Measurements from ENCODE around the gene DGKE.

DGKE gene

GRCh38 chr17:56833809-56834379 is at the start of gene DGKE, which contains the start of gene C17orf67:
Gene DGKE (plus strand): TSS chr17:56834151. CDS start chr17:56834796, 645 bp downstream.
Gene C17orf67 (minus strand): TSS chr17:56833920. CDS start chr17:56815810, 18,110 bp downstream.
- DNase-seq, result peak; percentile 99

DNA sequence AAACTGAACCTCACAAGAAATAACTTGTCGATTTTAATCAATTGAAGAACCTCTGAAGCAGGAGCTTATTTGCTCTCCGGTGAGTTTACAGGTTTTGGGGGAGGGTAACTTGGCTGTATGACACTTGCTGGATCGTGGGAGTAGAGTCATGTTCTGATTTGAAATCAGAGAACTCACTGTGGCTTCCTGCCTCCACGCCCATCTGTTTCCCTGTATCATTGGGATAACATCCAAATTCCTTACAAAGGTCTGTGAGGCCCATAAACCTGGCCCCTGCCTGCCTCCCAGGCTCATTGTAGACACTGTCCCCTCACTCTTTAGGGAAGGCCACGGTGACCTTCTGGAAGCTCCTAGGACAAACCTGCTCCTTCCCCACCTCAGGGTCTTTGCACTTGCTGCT is 48.5 kb upstream of the DGKE start:
- DNase-seq, result no peak

DNA sequence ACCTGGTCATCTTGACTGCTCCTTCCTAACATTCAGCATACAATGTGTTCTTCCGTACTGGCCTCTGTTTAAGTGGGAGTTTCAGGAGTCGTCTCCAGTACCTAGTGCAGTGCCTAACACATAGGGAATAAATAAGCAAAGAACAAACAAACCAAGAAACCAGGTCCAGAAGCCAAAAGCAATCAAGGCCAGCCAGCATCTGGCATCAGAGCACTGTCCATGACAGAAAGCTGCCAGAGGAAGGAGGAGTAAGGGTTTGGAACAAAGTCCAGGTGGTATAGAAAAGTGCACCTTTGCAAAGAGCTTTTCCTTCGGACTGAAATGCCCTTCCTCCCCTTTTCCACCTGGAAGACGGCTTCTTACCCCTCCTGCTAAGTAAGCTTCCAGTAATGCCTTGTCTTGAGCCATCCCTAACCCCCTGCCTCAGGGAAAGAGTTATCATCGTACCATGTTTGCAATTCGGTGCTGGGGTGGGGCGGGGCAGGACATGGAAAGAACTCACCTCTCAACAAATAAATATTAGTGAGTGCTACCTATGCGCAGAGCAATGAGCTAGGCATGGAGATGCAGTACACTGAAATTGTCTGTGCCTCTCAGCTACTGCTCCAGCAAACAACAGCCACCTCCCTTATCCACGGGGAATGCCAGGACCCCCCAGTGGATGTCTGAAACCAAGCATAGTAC is 47.8 kb upstream of the DGKE start:
- no peak for DNase-seq

DNA sequence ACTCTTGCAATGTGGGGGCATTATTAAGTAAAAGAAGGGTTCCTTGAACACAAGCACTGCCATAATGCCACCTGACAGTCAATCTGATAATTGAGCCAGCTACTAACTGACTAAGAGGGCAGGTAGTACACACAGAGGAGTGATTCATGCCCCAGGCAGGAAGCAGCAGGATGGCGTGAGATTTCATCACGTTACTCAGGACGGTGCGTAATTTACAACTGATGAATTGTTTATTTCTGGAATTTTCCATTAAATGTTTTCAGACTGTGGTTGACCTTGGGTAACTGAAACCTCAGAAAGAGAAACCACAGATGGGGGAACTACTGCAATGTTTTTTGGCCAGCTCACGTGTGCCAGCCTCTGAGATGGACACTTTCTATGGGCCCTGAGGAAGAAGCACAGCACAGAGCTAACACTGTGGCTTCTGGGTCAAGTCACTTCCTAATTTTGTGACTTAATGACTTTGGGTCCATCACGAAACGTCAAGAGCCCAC is 46.9 kb upstream of the DGKE start:
- DNase-seq, result no peak

DNA sequence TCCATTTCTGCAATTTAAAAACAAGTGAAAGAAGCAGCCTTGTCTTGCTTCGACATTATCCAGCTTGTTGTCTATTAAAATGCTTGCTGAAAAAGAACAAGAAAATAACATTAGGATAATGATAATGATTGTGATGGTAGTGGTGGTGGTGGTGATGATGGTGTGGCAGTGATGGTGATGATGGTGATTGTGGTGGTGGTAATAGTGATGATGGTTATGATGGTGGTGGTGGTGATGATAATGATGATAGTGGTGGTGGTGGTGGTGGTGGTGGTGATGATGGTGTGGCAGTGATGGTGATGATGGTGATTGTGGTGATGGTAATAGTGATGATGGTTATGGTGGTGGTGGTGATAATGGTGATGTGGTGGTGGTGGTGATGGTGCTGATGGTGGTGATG is 41.7 kb upstream of the DGKE start:
- DNase-seq, result no peak

DNA sequence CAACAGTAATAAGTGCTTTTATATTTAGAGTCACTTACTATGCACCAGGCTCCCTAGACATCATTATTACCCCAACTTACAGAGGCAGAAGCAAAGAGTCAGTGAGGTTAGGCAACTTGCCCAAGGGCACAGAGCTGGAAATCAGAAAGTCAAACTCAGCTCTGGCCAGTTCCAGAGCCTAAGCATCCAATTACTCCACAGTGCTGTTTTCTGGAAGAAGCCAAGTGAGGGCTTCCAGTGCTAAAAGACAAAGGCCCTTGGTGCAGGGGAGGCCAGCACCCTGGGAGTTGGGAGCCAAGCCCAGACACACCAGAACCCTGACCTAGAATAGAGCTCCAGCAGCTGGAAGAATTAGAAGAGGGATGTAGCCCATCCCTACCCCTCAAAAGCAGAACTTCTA is 40.4 kb upstream of the DGKE start:
- DNase-seq, result no peak

DNA sequence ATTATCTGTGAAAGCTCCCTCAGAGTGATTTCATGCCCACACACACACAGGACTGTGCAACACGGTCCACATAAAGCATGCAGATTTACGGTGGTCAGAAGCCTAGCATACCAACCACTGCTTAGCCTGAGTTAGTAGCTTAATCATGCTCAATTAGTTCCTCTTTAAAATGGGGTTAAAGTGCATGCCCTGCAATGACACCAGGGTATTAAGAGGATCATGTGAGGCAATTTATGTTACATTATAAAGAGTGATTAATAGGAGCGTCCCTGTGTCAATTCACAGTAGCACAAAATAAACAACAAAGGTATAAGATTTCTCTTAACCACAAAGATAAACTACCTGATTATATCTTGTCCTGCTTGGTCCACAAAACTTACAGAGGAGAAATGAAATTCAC is 40.0 kb upstream of the DGKE start:
- DNase-seq, result no peak

DNA sequence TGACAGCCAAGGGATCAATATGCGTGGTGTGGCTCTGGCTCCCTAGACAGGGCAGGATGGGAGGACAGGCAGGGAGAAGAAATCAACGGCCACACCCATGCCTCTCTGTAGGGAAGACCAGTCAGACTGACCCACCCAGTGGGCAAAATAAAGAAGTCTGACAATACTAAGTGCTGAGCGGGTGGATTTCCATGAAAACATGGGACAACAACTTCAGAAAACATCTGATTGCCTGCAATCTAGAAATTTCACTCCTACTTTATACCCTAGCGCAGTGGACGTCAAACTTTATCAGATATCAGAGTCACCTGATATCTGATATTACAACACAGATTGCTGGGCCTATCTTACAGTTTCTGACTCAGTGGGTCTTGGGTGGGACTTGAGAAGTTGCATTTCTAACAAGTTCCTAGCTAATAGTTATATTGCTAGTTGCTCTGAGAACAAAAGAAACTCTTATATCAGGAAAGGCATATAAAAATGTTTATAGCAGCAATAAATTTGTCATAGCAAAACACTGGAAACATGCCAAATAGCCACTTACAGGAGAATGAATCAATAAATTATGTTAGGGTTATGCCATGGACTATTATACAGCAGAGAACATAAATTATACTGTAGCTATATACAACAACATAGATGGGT is 38.6 kb upstream of the DGKE start:
- DNase-seq, result no peak

GRCh38 chr17:56796536-56796935 is 37.4 kb upstream of the DGKE start:
- no peak for DNase-seq

DNA sequence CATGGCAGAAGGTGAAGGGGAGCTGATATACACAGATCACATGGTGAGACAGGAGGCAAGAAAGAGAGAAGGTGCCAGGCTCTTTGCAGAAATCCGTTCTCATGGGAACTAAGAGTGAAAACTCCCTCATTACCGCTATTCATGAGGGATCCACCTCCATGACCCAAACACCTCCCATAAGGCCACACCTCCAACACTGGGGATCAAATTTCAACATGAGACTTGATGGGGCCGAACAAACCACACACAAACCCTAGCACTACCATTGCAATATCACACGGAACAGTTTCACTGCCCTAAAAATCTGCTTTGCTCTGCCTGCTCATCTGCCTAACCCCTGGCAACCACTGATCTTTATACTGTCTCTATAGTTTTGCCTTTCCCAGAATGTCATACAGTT is 35.0 kb upstream of the DGKE start:
- DNase-seq, result no peak

GRCh38 chr17:56801459-56802178 is 32.3 kb upstream of the DGKE start:
- DNase-seq, result no peak

DNA sequence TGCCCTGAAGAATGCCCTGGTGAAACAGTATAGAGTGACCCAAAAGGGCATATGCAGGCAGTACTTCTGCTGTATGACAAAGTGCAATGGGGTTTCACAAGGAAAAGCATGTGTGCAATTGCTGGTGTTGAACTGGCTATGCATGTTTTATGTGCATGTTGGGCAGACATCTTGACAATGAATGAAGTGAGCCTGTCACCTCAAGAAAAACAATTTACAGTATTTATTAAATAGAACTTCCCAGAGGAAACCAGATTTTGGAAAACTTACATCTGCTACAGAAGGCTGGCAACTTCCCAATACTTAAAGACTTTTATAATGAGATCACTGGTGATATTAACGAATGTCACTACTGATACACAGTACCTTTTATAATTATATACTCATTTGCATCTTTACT is 30.9 kb upstream of the DGKE start:
- no peak for DNase-seq

DNA sequence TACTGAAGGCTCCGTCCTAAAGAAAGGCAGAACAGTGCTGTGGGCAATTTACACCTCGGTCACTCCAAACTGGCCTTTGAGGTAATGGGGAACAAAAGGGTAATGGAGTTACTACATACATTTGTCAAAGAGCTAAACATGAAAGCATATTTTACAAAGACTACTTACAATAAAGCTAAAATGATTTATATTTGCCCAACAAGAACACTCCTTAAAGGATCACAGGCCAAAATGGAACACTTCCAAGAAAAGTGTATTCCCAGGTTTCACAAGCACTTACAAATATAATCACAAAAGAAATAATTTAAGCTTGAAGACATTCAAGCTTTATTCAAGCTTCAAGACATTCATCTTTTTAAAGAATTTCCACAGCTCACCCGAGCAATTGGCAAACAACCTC is 29.5 kb upstream of the DGKE start:
- no peak for DNase-seq

- no peak for DNase-seq
These were observed 27.0 kb upstream of the DGKE start for GRCh38 chr17:56806949-56807348.

GRCh38 chr17:56807723-56808122 is 26.2 kb upstream of the DGKE start:
- DNase-seq, result no peak

DNA sequence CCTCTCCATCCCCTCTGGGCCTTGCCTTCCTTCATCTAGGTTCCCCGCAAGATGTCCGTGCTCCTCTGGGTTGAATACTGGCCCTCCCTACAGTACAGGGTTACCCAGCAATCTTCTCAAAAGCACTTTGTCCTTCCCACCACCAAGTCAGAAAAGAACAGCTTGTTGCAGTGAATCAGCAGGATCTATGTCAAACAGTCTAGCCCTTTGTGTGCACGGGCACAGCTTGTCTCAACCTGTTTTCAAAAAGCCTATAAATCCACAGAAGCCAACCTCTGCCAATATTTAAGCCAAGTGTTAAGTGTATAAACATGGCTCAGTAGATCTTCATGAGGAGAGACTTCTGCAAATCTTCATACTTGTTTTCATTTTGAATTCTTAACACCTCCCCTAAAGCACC is 25.4 kb upstream of the DGKE start:
- no peak for DNase-seq

- no peak for DNase-seq
These were observed 24.7 kb upstream of the DGKE start for GRCh38 chr17:56809106-56809819.

DNA sequence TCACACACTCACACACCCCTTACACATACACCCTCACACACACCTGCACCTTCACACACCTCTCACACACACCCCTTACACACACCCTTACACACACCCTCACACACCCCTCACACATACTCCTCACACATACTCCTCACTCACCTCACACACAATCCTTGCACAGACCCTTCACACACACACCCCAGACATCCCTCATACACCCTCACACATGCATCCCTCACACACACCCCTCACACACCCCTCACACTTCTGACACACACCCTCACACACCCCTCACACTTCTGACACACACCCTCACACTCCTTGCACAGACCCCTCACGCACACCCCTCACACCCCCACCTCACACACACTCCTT is 24.2 kb upstream of the DGKE start:
- no peak for DNase-seq

GRCh38 chr17:56810343-56810742 is 23.6 kb upstream of the DGKE start:
- DNase-seq, result peak; percentile 59

DNA sequence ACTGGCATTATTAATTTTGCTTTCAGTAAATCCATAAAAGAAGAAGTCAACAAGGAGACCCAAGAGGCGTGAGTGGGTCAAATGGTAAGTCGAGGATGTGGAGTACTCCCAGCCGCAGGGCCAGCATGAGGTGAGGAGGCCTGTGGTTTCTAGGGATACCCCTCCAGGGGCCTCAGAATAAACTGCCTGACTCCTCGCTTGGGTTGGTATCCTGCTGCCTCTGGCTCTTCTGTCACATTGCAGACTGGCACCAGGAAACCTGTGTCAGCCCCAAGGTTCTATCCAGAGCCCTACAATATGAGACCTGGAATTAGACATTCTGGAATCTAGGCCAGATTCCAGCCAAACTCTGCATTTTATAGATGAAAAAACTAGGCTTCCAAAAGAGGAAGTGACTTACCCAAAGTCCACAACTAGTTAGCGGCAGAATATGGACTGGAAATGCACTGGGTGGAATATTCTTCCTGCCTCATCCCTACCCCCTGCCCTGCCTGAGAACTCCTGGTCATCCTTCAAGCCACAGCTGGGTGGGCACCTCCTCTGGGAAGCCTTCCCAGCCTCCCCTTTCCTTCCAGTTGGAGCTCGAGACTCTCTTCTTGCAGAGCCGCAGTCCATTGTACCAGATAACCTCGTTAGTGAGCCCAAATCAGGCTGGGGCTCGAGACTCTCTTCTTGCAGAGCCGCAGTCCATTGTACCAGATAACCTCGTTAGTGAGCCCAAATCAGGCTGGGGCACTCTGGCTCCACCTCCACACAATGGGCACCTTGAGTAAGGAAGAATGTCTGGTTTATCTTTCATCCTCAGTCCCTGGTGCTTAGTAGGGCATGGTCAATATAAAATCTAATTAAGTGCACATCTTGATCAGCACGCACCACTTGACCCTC is 22.8 kb upstream of the DGKE start:
- no peak for DNase-seq

DNA sequence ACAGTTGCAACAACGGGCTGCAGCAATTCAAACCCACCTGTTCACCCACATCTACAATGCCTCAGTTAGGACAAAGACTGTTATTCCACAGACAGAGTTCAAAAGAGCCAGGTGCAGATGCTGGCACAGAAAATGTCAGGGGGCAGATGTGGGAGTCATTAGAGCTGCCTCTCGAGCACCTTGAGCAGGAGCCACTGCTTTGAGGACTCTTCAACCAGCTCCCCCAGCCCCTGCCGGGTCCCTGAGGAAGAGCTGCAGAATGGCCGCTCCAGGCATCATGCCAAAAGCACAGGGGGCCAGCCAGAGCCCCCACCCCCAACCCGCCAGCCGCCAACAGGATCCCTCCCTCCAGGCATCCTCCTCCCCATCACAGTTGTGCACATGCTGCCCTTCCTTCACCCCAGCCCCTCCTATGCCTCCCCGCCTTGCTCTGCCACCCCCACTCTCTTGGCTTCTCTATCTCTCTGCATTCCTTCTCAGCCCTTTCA is 21.0 kb upstream of the DGKE start:
- peak; percentile 51 for DNase-seq

DNA sequence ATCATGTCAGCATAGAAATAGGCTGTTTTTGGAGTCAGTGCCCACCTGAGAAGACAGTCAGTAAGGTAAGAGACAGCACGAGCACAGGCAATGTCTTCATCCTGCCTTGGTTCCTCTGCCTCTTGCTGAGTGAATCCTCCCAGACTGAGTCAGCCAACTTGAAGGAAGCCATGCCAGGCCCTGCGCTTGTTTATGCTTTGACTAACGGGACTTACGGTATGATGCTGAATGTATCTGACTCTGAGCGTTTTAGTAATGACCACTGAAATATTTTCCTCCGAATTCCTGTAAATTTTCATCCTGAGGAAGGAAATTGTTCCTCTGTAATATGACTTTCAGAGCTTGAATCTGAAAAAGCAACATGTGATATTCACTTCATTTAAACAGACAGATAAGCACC is 18.2 kb upstream of the DGKE start:
- no peak for DNase-seq
